ENCODE measurements around the gene MAPK12.

The MAPK12 gene

DNA sequence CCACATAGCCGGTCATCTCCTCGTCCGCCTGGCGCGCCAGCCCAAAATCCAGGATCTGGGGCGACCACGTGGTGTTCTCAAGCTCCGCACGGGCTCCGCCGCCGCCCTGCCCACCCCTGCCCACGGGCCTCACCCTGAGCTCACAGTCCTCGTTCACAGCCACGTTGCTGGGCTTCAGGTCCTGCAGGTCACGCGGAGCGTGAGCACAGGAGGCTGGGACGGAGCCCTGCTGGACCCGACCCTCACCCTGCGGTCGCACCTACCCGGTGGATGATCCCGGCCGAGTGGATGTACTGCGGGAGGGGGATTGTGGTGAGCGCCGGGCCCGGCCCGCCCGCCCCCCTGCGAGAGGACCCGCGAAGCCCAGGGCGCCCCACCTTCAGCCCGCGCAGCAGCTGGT is 5.5 kb upstream of the MAPK12 start:
- DNase-seq: no peak

DNA sequence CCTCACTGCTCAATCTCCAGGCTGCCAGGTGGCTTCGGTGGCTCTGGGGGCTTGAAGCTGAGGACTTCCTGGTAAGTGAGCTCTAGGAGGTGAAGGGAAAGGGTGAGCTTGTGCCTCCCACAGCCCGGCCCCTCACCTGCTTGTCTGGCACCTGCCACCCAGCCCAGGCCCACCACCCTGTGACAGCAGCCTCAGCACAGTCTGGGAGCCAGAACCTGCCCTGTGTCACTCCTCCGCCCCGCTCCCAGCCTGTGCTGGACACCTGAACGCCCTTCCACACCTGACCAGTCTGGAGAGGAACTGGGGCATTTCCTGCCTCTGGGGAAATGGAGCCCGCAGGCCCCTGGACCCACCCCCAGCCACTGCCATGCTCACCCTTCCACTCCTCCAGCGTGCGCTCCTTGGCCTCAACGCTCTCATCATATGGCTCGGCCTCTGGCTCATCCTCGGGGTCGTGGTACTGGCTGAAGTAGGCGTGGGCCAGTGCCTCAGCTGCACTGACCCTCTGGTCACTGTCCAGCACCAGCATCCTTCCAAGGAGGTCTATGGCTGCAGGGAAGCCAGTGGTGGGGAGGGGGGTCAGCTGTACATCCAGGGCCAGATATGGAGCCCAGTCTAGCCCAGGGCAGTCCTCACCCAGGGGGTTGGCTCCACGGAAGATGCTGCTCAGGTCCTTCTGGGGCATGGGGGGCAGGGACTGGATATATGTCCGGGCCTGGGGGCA is 3.6 kb upstream of the MAPK12 start:
- DNase-seq: no peak

DNA sequence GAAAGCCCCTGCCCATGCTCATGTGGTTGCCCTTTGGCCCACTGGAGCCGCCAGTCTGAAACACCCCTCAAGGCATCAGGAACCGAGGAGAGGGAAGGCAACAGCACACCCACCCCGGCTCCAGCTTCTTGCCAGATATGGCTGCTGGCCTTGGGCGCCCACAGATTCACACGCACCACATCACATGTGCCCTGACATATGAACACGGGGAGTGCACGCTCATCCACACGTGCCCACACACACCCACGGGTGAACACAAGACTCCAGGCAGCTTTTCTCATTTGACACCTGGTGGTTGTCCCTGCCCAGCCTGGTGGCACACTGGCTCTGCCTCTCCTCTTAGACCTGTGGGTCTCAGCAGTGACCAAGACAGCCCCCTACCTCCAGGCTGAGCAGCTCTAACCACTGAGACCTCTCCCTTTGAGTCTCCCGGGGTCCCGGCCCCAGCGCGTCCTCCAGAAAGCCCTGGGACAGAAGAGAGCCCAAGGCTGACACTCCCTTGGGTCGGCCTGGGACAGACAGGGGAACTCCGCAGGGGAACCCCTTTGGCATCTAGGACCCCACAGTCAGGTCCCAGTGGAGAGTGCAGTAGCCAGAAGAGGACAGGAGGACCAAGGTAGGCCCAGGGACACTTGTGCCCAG is 2.7 kb upstream of the MAPK12 start:
- no peak for DNase-seq

DNA sequence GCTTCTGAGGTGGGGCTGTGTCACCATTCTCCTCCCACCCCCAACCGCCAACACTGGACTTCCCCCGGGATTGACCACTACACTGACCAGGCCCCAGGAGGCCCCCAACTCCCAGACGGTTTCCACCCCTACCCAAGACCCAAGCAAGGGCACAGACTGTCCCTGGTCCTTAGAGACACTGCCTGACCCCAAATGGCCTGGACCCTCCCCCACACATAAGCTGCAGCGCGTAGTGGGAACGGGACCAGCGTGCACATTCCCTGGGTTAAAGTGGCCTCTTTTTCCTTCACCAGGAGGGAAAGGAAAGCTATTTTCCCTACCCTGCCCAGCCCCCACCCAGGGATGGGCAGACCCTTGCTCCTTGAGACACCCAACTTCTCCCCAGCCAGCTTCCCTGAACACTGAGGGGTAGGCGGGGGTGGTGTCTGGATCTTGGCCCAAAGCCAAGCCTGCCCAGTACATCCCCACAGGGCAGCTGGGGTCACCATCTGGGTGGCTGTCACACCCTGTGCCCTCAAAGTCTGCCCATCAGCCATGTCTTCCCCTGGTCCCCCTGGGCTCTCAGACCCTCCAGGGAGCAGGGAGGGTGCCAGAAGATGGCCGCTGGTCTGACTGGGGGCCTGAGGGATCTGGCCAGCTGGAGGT is 1.6 kb upstream of the MAPK12 start:
- no peak for DNase-seq

DNA sequence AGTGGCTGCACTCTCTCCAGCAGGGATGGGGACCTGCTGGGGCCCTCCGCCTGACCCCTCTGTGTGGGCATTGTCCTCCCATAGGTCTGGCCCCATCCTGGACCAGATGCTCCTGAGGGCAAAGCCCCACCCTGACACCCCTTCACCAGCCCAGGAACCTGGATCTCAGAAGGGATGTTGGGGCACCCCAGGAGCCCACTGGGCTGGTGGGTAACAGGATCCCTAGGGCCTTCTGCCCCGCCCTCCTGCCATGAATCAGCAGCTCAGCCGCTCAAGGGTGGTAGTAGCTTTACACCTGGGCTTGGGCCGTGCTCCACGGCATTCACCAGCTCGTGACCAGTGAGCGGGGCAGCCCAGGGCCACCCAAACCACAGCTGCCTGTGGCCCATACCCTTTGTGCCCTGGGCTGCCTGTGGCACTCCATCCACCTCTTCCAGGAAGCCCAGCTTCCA is 1.0 kb upstream of the MAPK12 start:
- DNase-seq: no peak

DNA sequence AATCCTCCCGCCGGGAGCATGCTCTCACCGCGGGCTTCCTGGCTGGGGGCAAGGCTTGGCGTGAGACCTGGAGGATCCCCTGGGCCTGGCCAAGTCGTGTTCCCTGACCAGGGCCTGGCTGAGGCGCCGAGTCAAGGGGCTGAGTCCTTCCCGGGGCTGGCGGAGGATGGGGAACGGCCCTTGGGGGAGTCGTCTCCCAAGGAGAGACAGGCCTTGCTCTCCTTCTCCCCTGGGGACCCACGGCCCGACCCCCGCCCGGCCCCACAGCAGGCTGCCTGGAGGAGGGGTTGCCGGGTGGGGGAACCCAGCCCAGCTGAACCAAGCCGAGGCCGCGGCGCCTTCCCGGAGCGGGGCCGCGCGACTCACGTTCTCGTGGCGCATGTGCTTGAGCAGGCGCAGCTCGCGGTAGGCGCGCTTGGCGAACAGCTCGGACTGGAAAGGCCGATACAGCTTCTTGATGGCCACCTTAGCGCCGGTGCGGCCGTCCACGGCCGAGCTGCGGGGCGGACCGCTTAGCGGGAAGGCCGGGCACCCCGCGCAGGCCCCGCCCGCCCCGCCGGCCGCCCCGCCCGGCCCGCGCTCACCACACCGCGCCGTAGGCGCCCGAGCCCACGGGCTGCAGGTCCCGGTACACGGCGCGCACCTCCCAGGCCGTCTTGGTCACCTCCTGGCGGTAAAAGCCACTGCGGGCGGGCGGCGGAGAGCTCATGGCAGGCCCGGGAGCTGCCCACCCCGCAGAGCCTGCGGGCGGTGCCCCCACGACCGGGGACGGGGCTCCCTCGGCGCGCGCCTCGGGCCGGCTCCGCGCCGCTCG is 475 bp downstream of the MAPK12 start:
- DNase-seq: no peak

DNA sequence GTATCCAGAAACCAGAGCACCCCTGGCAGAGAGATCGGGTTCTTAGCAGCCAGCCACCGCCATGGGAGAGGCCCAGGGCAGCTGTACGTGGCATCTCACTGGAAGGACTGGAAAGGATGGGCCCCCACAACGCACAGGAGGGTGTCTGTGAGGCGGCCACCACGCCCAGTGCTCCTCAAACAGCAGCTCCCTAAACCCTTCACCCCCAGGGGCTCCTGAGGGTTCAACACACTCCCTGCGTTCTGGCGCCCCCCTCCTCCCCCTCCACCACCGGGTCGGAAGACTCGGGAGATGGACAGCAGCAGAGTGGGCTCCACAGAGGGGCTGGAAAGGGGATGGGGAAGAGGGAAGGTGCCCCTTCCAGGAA is 1.1 kb downstream of the MAPK12 start:
- no peak for DNase-seq

DNA sequence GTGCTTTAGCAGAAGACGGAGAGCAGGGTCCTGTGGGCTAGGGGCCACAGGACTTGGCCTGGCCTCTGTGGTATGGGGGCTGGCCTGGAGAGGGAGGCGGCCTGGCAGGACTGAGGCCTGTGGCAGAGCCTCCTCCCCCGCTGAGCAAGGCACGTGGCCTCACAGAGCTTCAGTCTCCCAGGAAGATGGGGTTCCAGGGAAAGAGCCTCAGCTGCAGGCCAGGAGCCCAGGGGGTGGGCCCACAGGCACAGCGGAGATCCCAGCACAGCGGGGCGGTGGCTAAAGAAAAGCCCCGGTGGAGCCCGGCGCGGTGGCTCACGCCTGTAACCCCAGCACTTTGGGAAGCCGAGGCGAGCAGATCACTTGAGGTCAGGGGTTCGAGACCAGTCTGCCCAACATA is 2.2 kb downstream of the MAPK12 start:
- no peak for DNase-seq

DNA sequence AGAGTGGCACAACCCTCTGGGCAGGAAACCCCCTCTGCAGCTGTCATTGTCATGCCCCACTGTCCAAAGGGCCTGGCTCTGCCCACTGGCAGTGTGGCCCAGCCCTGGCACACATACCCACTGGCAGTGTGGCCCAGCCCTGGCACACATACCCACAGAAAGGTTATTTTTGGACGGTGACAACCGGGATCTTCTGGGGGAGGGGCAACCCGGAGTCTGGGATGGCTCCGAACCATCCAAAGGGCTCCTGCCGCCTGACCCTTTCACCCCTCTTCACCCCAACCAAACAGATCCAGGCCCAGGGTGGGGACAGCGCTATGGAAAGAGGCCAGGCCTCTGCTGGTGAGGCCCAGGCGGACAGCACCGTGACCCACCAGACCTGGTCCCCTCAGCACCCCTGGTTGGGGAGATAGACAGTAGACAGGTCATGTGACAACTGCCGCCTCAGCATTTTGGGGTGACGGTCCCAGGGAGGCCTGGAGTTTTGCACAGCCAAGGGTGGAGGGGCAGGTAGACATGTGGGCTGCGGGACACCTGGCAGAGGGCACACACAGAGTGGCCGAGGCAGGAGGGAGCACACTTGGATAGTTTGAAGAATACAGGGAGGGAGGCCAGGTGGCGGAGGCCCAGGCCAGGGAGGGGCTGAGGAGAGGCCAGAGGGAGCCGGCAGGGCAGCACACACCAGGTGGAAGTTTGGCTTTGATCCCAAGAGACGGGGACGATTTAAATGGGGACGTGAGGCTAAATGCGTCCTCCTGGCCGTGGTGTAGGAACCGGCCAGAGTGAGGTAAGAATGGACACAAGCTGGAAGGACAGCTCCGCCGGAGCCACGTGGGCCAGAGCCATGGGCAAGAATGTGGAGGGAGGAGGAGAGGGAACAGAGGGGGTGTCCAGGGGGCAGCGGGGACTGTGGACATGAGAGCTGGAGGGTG is 2.9 kb downstream of the MAPK12 start:
- DNase-seq: no peak

DNA sequence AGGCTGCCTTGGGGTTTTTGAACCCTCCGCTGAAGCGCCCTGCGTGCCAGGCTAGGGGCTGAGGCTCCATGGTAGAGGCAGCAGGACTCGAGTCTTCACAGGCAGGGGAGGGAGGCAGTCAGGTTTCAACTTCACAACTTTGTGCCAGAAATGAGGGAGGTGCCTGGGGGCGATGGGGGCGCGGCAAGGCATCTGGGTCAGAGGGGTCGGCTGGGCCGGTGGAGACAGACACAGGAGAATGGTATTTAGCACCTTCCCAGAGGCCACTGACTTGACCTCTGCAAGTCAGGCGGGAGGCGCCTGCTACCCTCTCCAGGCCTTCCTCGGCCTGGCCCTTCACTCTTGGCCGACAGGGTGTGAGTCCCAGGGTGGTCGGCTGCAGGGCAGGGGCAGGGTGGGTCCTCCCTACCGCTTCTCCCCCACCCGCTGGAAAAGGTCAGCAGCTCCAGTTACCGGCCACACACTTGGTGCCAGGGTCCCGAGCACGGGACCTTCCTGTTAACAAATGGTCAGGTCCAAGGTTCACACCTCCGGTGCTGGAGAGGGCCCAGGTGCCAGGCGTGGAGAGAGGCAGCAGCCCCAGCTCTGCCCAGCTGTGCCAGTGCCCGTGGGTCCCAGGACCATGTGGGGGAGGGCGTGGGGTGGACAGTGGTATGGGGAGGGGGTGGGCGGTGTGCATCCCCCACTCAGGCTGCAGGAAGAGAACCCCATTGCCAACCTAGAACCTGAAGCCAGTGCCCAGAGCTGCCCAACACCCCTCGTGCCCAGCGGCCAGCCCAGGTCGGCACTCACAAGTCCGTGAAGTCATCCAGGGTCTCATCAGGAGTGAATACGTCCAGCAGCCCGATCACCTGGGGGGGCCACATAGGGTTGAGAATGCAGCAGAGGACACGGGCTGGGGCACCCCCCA is 3.8 kb downstream of the MAPK12 start:
- DNase-seq: no peak

DNA sequence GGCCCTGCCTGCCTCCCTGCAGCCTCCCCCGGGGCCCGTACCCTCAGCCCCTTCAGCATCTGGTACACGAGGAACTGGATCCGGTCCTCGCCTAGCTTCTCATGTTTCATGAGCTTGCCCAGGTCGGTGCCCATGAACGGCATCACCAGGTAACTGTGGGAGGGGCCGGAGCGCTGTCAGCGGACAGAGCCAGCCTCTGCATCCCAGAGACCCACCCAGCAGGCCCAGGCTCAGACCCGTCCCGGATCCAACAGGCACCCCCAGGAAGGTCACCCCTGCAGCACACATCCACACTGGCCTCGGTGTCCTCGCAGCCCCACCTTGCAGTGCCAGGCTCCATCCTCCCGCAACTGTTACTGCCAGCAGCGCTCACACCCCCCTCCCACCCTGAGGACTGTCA is 4.4 kb downstream of the MAPK12 start:
- no peak for DNase-seq

DNA sequence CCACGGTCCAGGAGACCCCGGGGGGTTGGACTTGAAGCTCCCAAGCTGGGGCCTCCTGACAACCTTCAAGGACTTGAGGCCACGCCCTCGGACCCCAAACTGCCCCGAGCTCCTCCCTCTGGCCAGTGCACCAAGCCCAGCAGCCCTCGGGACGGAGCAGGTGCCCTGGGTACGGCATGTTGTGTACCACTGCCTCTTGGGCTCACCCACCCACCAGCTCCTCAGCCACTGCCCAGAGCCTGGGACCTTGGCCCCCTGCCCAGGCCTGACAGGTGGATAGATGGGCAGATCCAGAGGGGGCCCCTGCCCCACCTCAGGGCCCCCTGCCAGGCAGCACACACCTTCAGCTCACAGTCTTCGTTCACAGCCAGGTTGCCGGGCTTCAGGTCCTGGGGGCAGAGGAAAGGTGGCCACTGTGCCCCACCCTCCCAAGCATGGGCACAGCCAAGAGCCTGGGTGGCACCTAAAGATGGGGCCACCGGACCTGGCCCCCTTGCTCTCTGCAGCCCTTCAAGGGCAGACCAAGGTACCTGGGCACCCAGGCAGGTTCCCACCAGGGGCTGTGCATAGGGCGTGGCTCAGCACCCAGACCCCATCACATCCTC is 5.1 kb downstream of the MAPK12 start:
- DNase-seq: no peak

DNA sequence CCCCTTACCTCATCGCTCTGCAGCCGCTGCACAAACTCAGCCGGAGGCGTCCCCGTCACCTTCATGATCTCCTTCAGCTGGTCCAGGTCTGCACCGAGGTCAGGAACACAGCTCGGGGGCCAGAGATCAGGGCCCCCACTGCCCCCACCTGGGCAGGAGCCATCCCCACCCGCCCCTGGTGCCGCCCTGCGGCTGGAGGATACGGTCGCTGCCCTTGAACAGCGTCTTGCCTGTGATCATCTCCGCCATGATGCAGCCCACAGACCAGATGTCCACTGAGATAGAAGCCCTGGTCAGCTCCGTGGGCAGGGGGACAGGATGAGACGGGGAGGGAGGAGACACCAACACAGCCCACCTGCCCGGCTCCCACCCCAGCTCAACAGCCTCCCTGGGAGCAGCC is 5.9 kb downstream of the MAPK12 start:
- DNase-seq: no peak

DNA sequence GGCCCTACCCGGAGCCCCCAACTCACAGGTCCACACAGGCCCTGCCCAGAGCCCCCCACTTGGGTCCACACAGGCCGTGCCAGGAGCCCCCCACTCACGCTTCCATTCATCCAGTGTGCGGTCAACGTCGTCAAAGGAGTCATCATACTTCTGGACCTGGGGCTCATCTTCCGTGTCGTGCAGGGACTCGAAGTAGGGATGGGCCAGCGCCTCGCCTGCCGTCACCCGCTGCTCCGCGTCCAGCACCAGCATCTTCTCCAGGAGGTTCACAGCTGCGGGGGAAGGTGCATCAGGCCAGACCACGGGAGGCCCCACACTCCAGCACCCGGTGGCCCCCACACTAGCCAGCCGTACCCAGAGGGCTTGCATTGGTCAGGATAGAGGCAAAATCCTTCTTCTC is 6.4 kb downstream of the MAPK12 start:
- DNase-seq: no peak

DNA sequence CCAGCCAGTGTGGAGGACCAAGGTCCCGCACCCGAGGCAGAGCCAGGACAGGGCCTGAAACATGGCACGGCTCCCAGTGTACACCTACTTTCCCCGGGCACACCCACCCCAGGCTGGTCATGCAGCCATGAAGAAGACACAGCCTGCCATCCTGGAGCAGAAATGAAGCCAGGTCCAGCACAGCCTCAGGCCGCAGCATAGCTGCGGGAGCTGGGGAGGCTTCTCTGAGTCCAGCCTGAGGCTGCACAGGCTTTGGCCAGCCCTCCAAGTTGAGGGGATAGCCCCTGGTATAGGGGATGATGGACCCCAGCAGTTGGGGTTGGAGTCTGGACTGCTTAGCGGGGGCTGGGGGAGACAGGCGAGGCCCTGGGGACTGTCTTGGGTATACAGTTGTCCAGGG is 7.5 kb downstream of the MAPK12 start:
- DNase-seq: no peak

DNA sequence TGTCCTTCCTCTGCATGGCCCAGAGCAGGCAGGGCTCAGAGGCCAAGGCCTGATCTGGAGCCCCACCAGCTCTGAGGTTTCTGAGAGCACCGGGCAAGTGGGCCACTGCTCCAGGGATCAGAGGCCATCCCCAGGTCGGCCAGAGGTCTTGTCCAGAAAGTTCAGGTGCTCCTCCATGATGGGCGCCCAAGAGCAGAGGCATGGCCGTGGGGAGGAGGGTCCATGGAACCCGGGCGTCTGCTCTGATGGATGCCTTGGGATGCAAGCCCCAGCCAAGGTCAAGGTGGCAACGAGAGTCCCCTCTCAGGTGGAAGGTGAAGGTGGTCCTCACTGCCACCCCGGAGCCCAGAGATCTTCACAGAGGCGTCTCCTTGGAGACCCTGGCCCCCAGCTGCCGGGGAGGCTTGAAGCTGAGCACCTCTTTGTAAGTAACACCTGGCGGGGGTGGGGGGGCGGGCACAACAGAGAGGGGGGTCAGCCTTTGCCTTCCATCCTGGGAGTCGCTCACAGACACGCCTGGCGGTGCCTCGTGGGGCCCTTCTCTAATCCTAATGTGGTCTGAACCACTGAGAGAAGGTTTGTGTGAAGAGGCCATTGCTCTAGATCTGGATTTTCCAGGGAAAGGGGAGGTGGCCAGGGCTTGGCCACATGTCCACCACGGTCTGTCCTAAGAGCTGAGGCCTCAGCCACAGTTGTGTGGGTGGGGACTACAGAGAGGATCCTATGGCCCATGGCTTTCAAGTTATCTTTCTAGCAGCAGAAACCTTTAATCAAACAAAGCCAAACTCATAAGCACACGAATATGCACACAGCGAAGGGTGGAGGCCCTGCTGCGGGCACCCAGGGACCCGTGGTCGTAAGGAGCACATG is 8.2 kb downstream of the MAPK12 start:
- no peak for DNase-seq

DNA sequence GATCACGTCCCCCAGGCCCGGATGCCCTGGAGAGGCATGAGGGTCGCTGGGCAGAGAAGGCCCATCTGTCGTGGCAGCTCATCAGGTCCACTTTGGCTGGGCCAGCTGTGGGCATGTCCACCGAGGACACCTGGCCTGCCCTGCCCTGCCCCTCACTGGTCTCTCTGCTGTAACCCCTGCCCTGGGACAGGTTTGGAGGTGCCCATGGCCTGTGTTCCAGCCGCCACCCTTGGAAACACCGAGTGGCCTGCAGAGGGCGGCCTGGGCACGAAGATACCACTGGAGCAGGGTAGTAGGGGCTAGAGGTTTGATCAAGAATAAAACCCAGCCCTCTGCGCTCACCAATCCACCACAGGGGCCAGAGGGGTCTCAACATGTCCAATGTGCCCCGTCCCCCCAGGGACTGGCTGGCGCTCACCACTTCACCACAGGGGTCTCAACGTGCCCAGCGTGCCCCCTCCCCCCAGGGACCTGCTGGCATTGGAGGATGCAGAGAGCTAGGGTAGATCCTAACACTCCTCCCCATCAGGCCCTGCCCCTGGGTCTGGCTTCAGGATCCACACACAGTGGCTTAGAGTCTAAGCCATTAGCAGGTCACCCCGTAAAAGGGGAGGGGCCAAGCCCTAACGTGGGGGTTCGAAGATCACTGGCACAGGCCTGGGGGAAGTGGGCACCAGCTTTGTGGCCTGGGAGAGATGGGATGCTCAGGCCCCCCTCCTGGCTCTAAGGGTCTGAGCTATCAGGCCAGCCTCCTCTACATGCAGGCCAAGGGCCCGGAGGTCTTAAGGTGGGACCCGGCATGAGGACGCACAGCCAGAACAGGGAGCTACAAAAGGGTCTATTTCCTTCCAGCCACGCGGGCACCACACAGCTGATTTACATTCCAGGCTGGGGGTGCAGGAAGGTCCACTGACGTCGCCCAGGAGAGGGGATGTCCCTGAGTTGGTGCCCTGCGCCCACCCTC is 9.1 kb downstream of the MAPK12 start:
- peak; percentile 73 to 77 for DNase-seq

DNA sequence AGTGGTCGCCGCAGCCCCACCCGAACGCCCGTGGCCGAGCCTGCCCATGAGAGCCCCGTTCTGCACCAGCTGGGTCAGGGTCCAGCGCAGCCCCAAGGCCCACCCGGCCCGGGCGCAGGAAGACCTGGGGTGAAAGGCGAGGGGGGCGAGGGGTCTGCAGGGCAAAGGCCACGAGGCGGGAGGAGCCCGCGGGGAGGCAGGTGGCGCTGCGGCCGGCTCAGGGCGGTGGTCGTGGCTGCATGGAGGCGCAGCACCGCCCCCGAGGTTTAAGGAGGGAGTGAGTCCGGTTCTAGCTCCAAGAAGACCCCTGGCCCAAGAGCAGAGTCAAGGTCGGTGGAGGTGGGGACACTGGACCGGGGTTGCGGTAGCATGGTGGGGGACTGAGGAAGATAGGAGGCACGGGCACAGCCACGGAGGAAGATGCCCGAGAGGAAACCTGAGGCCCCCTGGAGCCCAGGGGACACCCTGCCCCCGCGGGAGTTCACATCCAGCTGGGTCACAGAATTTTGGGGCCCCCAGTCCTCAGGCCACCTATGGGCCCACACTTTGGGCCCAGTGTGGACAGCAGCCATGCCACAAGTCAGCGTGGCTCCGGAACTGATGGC is 9.9 kb downstream of the MAPK12 start:
- DNase-seq: no peak
